Lower lobe of right lung (tissue), 2 donors: ENCODE data around the gene H2BK1. TPM values are rescaled to one million over a fixed set of nuclear protein-coding genes. Genes with fewer than 3 reads are reported as not detected.
A peak's percentile ranks its signal among the peaks of the same experiment; 100 is the strongest.

Experiments used
- ATAC-seq, 2 donors: fragments of 200-7000 bp; cut with Tn5 transposase; one replicate each; pipeline ENCODE4 v1.9.1; 2020 to 2022; ENCODE audit warnings: mild to moderate bottlenecking in 2 of 2, moderate library complexity in 2 of 2
- DNase-seq: peaks from one replicate; pipeline ENCODE4 v3.0.0-alpha.2; 2020
- H3K27ac ChIP-seq: fragments of 200-600 bp; one replicate; pipeline ENCODE4 v1.8.0; 2022
- H3K27me3 ChIP-seq: fragments of 200-600 bp; one replicate; pipeline ENCODE4 v1.8.0; 2022; ENCODE audit warnings: low read depth
- H3K36me3 ChIP-seq: fragments of 200-600 bp; one replicate; pipeline ENCODE4 v1.8.0; 2022; ENCODE audit warnings: mild to moderate bottlenecking
- H3K4me1 ChIP-seq: fragments of 200-600 bp; one replicate; pipeline ENCODE4 v1.8.0; 2022
- H3K4me3 ChIP-seq: fragments of 200-600 bp; one replicate; pipeline ENCODE4 v1.8.0; 2022; ENCODE audit warnings: mild to moderate bottlenecking
- H3K9me3 ChIP-seq: fragments of 200-600 bp; one replicate; pipeline ENCODE4 v1.8.0; 2022
- intact Hi-C: fragments of 100-400 bp; cut with DNase I; formaldehyde crosslinking; loops from one replicate; pipeline ENCODE4 v1.11.0; 2022
- total RNA-seq: library from RNA; stranded (reverse); fragmentation: NEBNext Ultra II Directional; extraction: Animal tissue kit (Norgen Biotek cat#: 25700); gene quantifications from one replicate; pipeline ENCODE4 v1.2.1, GENCODE V29; 2021
- TF ChIP-seq, protein P1 (sequence below): fragments of 200-600 bp; IDR thresholded peaks from one replicate; pipeline ENCODE4 v1.8.0; 2022; ENCODE audit warnings: antibody characterized with exemption, mild to moderate bottlenecking
- donor health status: DM: no; HTN: yes; CAD: no; lungs with severe emphysema.

H2BK1 gene
- total RNA-seq, 1 donor from 2014 or later: not detected

DNA sequence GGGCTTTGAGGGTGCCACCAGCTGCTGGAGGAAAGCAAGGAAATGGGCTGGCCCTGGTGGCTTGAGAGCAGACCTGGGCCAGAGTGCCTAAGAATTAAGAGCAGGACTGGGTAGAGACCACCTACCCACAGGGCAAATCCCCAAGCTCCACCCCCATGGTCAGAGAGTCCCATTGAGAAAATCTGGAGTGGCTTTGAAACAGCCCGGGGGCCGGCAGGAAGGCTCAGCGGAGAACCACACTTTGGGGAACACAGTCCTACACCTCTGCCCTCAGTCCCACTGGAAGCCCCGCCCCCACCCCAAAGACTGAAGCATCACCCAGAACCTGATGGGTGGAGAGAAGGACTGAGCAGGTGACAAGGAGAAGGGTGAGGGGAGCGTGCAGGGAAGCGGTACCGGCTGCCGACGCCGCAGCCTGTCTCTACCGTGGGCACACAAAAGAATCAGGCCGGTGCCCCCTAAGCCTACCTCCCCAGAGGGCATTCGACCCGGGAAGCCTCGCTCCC lies 34.6 kb upstream of the H2BK1 start:
- peak; percentile 26 for DNase-seq
- H3K27me3 ChIP-seq: peaks cover 24% of the 10 kb centered on the region
- peaks cover 18% of the 10 kb centered on the region for H3K36me3 ChIP-seq
- TF ChIP-seq, protein P1, sequence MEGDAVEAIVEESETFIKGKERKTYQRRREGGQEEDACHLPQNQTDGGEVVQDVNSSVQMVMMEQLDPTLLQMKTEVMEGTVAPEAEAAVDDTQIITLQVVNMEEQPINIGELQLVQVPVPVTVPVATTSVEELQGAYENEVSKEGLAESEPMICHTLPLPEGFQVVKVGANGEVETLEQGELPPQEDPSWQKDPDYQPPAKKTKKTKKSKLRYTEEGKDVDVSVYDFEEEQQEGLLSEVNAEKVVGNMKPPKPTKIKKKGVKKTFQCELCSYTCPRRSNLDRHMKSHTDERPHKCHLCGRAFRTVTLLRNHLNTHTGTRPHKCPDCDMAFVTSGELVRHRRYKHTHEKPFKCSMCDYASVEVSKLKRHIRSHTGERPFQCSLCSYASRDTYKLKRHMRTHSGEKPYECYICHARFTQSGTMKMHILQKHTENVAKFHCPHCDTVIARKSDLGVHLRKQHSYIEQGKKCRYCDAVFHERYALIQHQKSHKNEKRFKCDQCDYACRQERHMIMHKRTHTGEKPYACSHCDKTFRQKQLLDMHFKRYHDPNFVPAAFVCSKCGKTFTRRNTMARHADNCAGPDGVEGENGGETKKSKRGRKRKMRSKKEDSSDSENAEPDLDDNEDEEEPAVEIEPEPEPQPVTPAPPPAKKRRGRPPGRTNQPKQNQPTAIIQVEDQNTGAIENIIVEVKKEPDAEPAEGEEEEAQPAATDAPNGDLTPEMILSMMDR: no peak
- H3K9me3 ChIP-seq: no peaks in the 10 kb centered on the region
- H3K4me1 ChIP-seq: peaks cover 55% of the 10 kb centered on the region
- no peak for ATAC-seq
- intact Hi-C loops: loop anchor here (5.0 kb wide), 1 partner anchor 57 kb away; no protein-coding TSS in a partner anchor
- no peak overlapping the region for H3K27ac ChIP-seq
- H3K4me3 ChIP-seq: peak overlapping the region; percentile 43

DNA sequence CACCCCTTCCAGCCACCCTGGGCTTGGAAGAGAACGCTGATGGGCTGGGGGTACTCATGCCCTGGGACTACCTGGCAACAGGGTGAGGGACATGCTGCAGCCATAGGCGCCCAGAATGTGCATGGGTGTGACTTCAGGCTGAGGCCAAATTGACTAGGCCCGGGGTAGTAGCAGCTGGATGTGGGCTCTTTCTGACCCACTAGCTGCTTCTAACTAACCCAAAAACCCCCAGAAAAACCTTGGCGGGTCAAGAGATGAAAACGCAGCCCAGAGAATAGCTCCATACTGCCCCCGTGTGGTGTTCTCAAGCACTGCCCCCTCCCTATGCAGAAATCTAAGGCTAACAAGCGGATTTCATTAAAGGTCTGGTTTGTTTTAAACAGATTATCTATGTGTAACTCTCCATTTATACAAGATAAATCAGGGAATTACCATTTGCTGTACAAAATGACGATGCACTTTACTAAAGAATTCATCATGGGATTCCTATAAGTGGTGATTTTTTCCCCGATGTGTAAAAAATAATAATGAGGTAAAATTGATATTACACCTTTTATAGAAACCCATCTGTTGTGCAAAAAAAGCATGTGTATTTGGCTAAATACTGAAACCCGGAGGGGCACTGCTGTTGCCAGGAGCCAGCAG lies 34.0 kb upstream of the H2BK1 start:
- Histone ChIP-seq H3K4me3 (no peak overlapping the region), H3K4me1 (peaks cover 52% of the 10 kb centered on the region), H3K27me3 (peaks cover 24% of the 10 kb centered on the region), H3K9me3 (no peaks in the 10 kb centered on the region), H3K36me3 (peaks cover 24% of the 10 kb centered on the region), H3K27ac (no peak overlapping the region)
- ATAC-seq: peak in 1 of 2 donors; percentile 27
- intact Hi-C loops: loop anchor here (5.0 kb wide), 1 partner anchor 58 kb away; no protein-coding TSS in a partner anchor
- peak; percentile 52 for DNase-seq
- TF ChIP-seq, protein P1: peak; percentile 84

DNA sequence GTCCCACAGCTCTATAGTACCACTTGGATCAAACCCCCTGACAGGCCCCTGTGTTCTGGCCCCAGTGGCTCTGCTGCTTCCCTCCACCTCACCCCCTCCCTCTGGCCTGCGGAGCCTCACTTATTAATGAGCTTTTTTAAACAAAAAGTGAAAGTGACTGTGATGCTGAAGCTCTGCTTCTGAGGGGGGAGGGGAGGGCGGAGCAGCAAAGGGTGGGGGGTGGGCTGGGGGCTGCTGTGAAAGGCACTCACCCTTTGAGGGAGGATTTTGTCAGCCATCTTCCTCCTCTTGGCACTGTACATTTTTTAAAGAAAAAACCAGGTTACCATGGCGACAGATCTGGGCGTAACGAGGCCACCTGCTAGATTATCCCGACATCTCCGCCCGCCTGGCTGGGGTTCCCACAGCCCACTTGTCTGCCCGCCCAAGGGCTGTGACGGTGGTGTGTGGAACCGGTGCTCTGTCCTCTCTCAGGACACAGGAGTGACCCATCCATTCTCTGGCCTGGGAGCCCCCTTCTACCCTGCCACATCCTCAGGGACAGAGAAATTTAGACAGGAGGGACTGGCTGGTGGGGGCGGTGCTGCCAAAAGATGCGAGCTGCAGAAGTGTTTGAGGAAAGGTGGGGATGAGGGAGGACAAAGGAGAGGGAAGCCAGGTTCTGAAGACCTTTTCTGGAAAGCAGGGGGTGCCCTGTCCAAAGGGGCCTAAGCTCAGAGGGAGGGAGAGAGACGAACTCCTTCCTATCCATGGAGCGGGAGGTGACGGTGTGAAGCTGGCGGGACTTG lies 33.3 kb upstream of the H2BK1 start:
- Histone ChIP-seq H3K9me3 (no peaks in the 10 kb centered on the region), H3K36me3 (peaks cover 31% of the 10 kb centered on the region), H3K4me1 (peaks cover 52% of the 10 kb centered on the region), H3K27me3 (peaks cover 24% of the 10 kb centered on the region), H3K4me3 (peak overlapping the region; percentile 16), H3K27ac (no peak overlapping the region)
- intact Hi-C loops: loop anchor here (5.0 kb wide), 1 partner anchor 59 kb away; no protein-coding TSS in a partner anchor
- ATAC-seq: no peak
- TF ChIP-seq, protein P1: no peak
- DNase-seq: peak; percentile 43

DNA sequence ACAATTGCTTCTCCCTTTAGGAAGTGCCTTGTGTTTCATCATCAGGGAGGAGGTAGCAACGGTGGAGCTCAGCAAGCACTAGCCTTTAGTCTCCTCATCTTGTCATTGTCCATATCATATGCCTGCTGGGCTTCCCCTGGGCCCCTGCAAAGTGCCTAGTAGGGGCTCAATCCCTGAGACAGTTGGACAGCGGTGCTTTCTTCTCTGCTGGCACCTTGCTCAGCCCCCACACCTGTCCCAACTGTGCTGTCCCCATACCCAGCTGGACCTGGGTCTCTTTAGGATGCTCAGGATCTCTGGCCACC lies 32.7 kb upstream of the H2BK1 start:
- Histone ChIP-seq H3K27me3 (peaks cover 24% of the 10 kb centered on the region), H3K27ac (no peak overlapping the region), H3K4me3 (no peak overlapping the region), H3K36me3 (peaks cover 37% of the 10 kb centered on the region), H3K9me3 (no peaks in the 10 kb centered on the region), H3K4me1 (peaks cover 49% of the 10 kb centered on the region)
- DNase-seq (no peak), ATAC-seq (no peak)
- intact Hi-C loops: loop anchor here (5.0 kb wide), 1 partner anchor 59 kb away; no protein-coding TSS in a partner anchor
- TF ChIP-seq, protein P1: no peak

DNA sequence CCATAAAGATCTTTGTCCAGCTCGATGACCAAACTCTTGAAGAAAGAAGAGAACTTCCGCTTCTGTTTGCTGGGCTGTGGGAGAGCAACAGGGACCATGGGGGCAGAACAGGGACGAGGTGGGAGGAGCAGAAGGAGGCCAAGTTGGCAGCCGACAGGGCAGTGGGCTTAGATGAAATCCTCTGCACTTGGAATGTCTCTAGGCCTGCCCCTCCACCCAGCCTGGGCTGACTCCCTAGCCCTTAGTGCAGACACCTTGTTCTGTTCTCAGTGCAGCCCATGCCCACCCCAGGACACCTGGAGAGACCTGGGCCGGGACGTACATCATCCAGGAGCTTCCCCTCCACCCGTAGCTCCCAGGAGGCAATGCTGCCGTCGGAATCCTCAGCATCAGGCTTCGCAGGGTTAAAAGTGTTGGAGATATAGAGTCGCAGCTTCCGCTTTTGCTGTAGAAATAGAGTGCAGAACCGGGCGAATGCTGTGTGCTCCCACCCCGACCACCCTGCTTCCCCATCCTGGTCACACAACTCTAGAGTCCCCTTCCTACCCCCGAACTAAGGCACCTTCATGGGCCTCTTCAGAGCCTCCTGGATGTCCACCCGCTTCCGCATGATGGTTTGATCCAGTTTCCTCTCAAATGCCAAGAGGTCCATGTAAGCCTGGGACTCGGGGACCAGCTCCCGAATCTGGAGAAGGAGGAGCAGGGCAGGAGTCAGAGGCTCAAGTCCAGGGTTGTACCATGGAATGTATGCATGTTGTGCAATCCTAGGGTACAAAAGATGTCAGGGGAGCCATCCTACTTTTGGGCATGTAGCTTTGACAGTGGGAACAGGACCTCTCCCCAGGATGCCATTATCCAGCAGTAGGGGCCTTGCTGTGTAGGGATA lies 32.1 kb upstream of the H2BK1 start:
- no peak for ATAC-seq
- TF ChIP-seq, protein P1: no peak
- intact Hi-C loops: loop anchor here (5.0 kb wide), 1 partner anchor 60 kb away; no protein-coding TSS in a partner anchor
- no peaks in the 10 kb centered on the region for H3K9me3 ChIP-seq
- H3K27ac ChIP-seq: no peak overlapping the region
- H3K4me3 ChIP-seq: no peak overlapping the region
- DNase-seq: no peak
- H3K27me3 ChIP-seq: peaks cover 18% of the 10 kb centered on the region
- peaks cover 43% of the 10 kb centered on the region for H3K36me3 ChIP-seq
- H3K4me1 ChIP-seq: peaks cover 43% of the 10 kb centered on the region
